ENCODE data around the gene ASPHD2. TPM values are rescaled to one million over a fixed set of nuclear protein-coding genes. Genes with fewer than 3 reads are reported as not detected.
"Not testable (repeated sequence)": the region's sequence is repeated elsewhere in the genome, so short reads cannot be mapped to it uniquely, and the experiment has no call there.

The ASPHD2 gene
- total RNA-seq, 1 donor from 2014 or later: 0.32 TPM

GRCh38 chr22:26437694-26438392 is 8.8 kb downstream of the ASPHD2 start:
- TF ChIP-seq CTCF (IDR thresholded peaks at IDR 0.05): no peak
- Histone ChIP-seq H3K4me1 (no peaks in the 10 kb centered on the region), H3K36me3 (no peaks in the 10 kb centered on the region), H3K9me3 (no peaks in the 10 kb centered on the region), H3K27ac (no peak overlapping the region), H3K27me3 (no peaks in the 10 kb centered on the region), H3K4me3 (no peak overlapping the region)
- intact Hi-C loops (cut with DNase I): no loop called here
- DNase-seq (ENCODE audit: low spot score in 2 of 2): no peak

GRCh38 chr22:26438776-26439175 is 9.7 kb downstream of the ASPHD2 start:
- H3K4me3 ChIP-seq; H3K27me3 ChIP-seq; H3K4me1 ChIP-seq; DNase-seq (ENCODE audit: low spot score in 2 of 2); H3K27ac ChIP-seq; H3K9me3 ChIP-seq; H3K36me3 ChIP-seq; intact Hi-C loops (cut with DNase I): not testable (repeated sequence)

DNA sequence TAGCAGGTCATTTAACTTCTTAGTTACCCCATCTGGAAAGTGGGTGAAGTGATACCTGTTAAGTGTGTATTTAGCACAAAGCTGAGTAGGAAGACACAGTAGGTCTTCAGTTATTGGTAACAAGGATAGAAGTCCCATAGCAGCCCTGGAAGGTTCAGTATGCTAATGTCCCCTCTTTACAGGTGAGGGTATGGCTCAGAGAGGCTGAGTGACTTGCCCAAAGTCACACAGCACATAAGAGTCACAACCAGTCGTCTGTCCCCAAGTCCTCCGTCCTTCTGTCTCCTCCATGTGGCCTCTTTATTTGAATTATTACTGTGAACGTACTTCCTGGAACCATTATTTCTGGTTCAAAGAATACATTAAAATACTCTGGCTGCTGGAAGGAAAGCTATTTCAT is 10.5 kb downstream of the ASPHD2 start:
- intact Hi-C loops (cut with DNase I): no loop called here
- no peak for TF ChIP-seq CTCF (IDR thresholded peaks at IDR 0.05)
- H3K4me3 ChIP-seq: no peak overlapping the region

DNA sequence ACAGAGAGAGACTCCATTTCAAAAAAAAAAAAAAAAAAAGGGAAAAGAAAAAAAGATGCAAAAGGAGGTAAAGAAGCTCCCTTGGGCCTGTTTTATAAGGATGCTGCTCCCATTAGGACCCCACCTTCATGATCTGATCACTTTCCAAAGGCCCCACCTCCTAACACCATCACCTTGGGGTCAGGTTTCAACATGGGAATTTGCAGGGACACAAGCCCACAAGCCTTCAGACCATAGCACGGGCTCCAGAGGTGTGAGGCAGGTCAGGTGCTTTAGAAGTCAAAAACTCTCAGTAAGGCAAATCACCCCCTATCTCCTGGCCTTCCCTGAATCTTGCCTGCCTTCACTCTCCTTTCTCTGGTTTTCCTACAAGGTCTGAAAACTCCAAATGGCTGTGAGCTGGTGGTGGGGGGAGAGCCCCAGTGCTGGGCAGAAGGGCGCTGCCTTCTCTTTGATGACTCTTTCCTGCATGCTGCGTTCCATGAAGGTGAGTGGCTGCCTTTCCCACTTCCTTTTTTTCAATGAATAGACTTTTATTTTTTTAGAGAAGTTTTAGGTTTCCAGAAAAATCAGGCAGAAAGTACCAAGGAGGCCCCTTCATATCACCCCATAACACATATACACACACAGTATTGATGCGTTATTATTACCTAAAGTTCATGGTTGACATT is 13.2 kb downstream of the ASPHD2 start:
- no peaks in the 10 kb centered on the region for H3K4me1 ChIP-seq
- intact Hi-C loops (cut with DNase I): no loop called here
- H3K36me3 ChIP-seq: no peaks in the 10 kb centered on the region
- H3K27me3 ChIP-seq: no peaks in the 10 kb centered on the region
- H3K9me3 ChIP-seq: no peaks in the 10 kb centered on the region
- TF ChIP-seq CTCF (IDR thresholded peaks at IDR 0.05): no peak
- DNase-seq (ENCODE audit: low spot score in 2 of 2): no peak
- H3K4me3 ChIP-seq: no peak overlapping the region
- no peak overlapping the region for H3K27ac ChIP-seq

More for the DNA sequence above, 10.5 kb downstream of the ASPHD2 start:
- no peak overlapping the region for H3K27ac ChIP-seq
- H3K9me3 ChIP-seq: no peaks in the 10 kb centered on the region
- no peaks in the 10 kb centered on the region for H3K36me3 ChIP-seq
- H3K4me1 ChIP-seq: no peaks in the 10 kb centered on the region
- no peaks in the 10 kb centered on the region for H3K27me3 ChIP-seq
- DNase-seq (ENCODE audit: low spot score in 2 of 2): no peak

GRCh38 chr22:26443901-26444690 is 15.0 kb downstream of the ASPHD2 start:
- intact Hi-C loops (cut with DNase I): no loop called here
- Histone ChIP-seq H3K4me3 (no peak overlapping the region), H3K36me3 (no peaks in the 10 kb centered on the region), H3K4me1 (no peaks in the 10 kb centered on the region), H3K9me3 (no peaks in the 10 kb centered on the region), H3K27ac (no peak overlapping the region), H3K27me3 (no peaks in the 10 kb centered on the region)
- DNase-seq (ENCODE audit: low spot score in 2 of 2): no peak
- no peak for TF ChIP-seq CTCF (IDR thresholded peaks at IDR 0.05)

- Histone ChIP-seq H3K4me1 (no peaks in the 10 kb centered on the region), H3K9me3 (no peaks in the 10 kb centered on the region), H3K4me3 (no peak overlapping the region), H3K27me3 (no peaks in the 10 kb centered on the region), H3K27ac (no peak overlapping the region), H3K36me3 (no peaks in the 10 kb centered on the region)
- intact Hi-C loops (cut with DNase I): no loop called here
- no peak for DNase-seq (ENCODE audit: low spot score in 2 of 2)
- TF ChIP-seq CTCF (IDR thresholded peaks at IDR 0.05): no peak
Measured at GRCh38 chr22:26444777-26445176, 15.7 kb downstream of the ASPHD2 start.

Measured in ascending aorta (tissue), 2 donors.